ENCODE measurements around the gene PITPNC1. TPM values are rescaled to one million over a fixed set of nuclear protein-coding genes. Genes with fewer than 3 reads are reported as not detected.

PITPNC1 gene
- polyA plus RNA-seq, 4 donors: 11.2 to 25.7 (median 20.6) TPM

GRCh38 chr17:67662712-67663111, 285.6 kb downstream of the PITPNC1 start:
- no peak for DNase-seq (ENCODE audit: low read depth in 4 of 4, low spot score in 3 of 4)

- DNase-seq (ENCODE audit: low read depth in 4 of 4, low spot score in 3 of 4): no peak
These were observed 286.4 kb downstream of the PITPNC1 start for GRCh38 chr17:67663457-67663856.

- DNase-seq (ENCODE audit: low read depth in 4 of 4, low spot score in 3 of 4): no peak
These were observed 288.9 kb downstream of the PITPNC1 start for GRCh38 chr17:67666028-67666427.

GRCh38 chr17:67666710-67667109, 289.6 kb downstream of the PITPNC1 start:
- no peak for DNase-seq (ENCODE audit: low read depth in 4 of 4, low spot score in 3 of 4)

- DNase-seq (ENCODE audit: low read depth in 4 of 4, low spot score in 3 of 4): no peak
These were observed 294.4 kb downstream of the PITPNC1 start for GRCh38 chr17:67671493-67671892.

GRCh38 chr17:67672592-67673335, 295.7 kb downstream of the PITPNC1 start:
- DNase-seq (ENCODE audit: low read depth in 4 of 4, low spot score in 3 of 4): no peak

GRCh38 chr17:67675481-67675880, 298.4 kb downstream of the PITPNC1 start:
- no peak for DNase-seq (ENCODE audit: low read depth in 4 of 4, low spot score in 3 of 4)

GRCh38 chr17:67676305-67676704, 299.2 kb downstream of the PITPNC1 start:
- no peak for DNase-seq (ENCODE audit: low read depth in 4 of 4, low spot score in 3 of 4)

- no peak for DNase-seq (ENCODE audit: low read depth in 4 of 4, low spot score in 3 of 4)
These were observed 301.3 kb downstream of the PITPNC1 start for GRCh38 chr17:67678414-67678813.

- DNase-seq (ENCODE audit: low read depth in 4 of 4, low spot score in 3 of 4): no peak
These were observed 302.1 kb downstream of the PITPNC1 start for GRCh38 chr17:67679225-67679624.

- no peak for DNase-seq (ENCODE audit: low read depth in 4 of 4, low spot score in 3 of 4)
These were observed 302.6 kb downstream of the PITPNC1 start for GRCh38 chr17:67679721-67680120.

GRCh38 chr17:67680445-67681224, 303.6 kb downstream of the PITPNC1 start:
- no peak for DNase-seq (ENCODE audit: low read depth in 4 of 4, low spot score in 3 of 4)

GRCh38 chr17:67682196-67682595, 305.1 kb downstream of the PITPNC1 start:
- DNase-seq (ENCODE audit: low read depth in 4 of 4, low spot score in 3 of 4): no peak

GRCh38 chr17:67685351-67685750, 308.3 kb downstream of the PITPNC1 start:
- no peak for DNase-seq (ENCODE audit: low read depth in 4 of 4, low spot score in 3 of 4)

GRCh38 chr17:67686241-67686640, 309.2 kb downstream of the PITPNC1 start:
- no peak for DNase-seq (ENCODE audit: low read depth in 4 of 4, low spot score in 3 of 4)

GRCh38 chr17:67687511-67687910, 310.4 kb downstream of the PITPNC1 start:
- DNase-seq (ENCODE audit: low read depth in 4 of 4, low spot score in 3 of 4): no peak

GRCh38 chr17:67689534-67690177, 312.6 kb downstream of the PITPNC1 start:
- DNase-seq (ENCODE audit: low read depth in 4 of 4, low spot score in 3 of 4): peak; percentile 29 to 60 (median 48)

GRCh38 chr17:67693811-67694210, 316.7 kb downstream of the PITPNC1 start:
- DNase-seq (ENCODE audit: low read depth in 4 of 4, low spot score in 3 of 4): no peak

- DNase-seq (ENCODE audit: low read depth in 4 of 4, low spot score in 3 of 4): no peak
These were observed 319.3 kb downstream of the PITPNC1 start for GRCh38 chr17:67696347-67696746.

- no peak for DNase-seq (ENCODE audit: low read depth in 4 of 4, low spot score in 3 of 4)
These were observed 319.9 kb downstream of the PITPNC1 start for GRCh38 chr17:67696853-67697498.

All from left renal pelvis (tissue), 4 donors.